ENCODE data around the gene AGBL4.

Gene AGBL4

GRCh38 chr1:48996311-48996710, 1027.4 kb downstream of the AGBL4 start:
- no peak for FAIRE-seq

GRCh38 chr1:48988633-48989197, 1035.0 kb downstream of the AGBL4 start:
- FAIRE-seq, result no peak

- no peak for FAIRE-seq
Measured at GRCh38 chr1:48979940-48980339, 1043.8 kb downstream of the AGBL4 start.

- no peak for FAIRE-seq
Measured at GRCh38 chr1:48978413-48978812, 1045.3 kb downstream of the AGBL4 start.

GRCh38 chr1:48977273-48977672, 1046.5 kb downstream of the AGBL4 start:
- FAIRE-seq, result no peak

GRCh38 chr1:48969971-48970370, 1053.8 kb downstream of the AGBL4 start:
- FAIRE-seq, result no peak

GRCh38 chr1:48967318-48967717, 1056.4 kb downstream of the AGBL4 start:
- FAIRE-seq, result no peak

GRCh38 chr1:48966583-48966982, 1057.2 kb downstream of the AGBL4 start:
- FAIRE-seq, result no peak

- FAIRE-seq, result no peak
Measured at GRCh38 chr1:48960320-48960719, 1063.4 kb downstream of the AGBL4 start.

GRCh38 chr1:48955774-48956173, 1068.0 kb downstream of the AGBL4 start:
- no peak for FAIRE-seq

- no peak for FAIRE-seq
Measured at GRCh38 chr1:48953617-48954016, 1070.1 kb downstream of the AGBL4 start.

- FAIRE-seq, result no peak
Measured at GRCh38 chr1:48948562-48948961, 1075.2 kb downstream of the AGBL4 start.

GRCh38 chr1:48947761-48948537, 1075.8 kb downstream of the AGBL4 start:
- FAIRE-seq, result no peak

GRCh38 chr1:48946070-48946469, 1077.7 kb downstream of the AGBL4 start:
- FAIRE-seq, result no peak

- FAIRE-seq, result no peak
Measured at GRCh38 chr1:48944811-48945210, 1078.9 kb downstream of the AGBL4 start.

- FAIRE-seq, result no peak
Measured at GRCh38 chr1:48943826-48944225, 1079.9 kb downstream of the AGBL4 start.

- no peak for FAIRE-seq
Measured at GRCh38 chr1:48943393-48943792, 1080.4 kb downstream of the AGBL4 start.

- no peak for FAIRE-seq
Measured at GRCh38 chr1:48940962-48941732, 1082.6 kb downstream of the AGBL4 start.

GRCh38 chr1:48940354-48940753, 1083.4 kb downstream of the AGBL4 start:
- no peak for FAIRE-seq

- no peak for FAIRE-seq
Measured at GRCh38 chr1:48939828-48940227, 1083.9 kb downstream of the AGBL4 start.

GRCh38 chr1:48939042-48939441, 1084.7 kb downstream of the AGBL4 start:
- FAIRE-seq, result no peak

- no peak for FAIRE-seq
Measured at GRCh38 chr1:48937732-48938131, 1086.0 kb downstream of the AGBL4 start.

- no peak for FAIRE-seq
Measured at GRCh38 chr1:48936436-48936835, 1087.3 kb downstream of the AGBL4 start.

GRCh38 chr1:48932366-48932765, 1091.4 kb downstream of the AGBL4 start:
- no peak for FAIRE-seq
